HEK293 (cell line): ENCODE results near the gene GDI2.

Experiments used
- CTCF ChIA-PET: fragments of 350-600 bp; formaldehyde crosslinking; extraction: SDS; loops from one replicate; lab custom pipeline; 2021; ENCODE audit warnings: antibody characterized with exemption; lab: Yijun Ruan, JAX
- POLR2A ChIA-PET: fragments of 300-600 bp; formaldehyde crosslinking; extraction: SDS; loops from one replicate; lab custom pipeline; 2020; ENCODE audit warnings: antibody characterized with exemption, inconsistent platforms; lab: Yijun Ruan, JAX
- H3K27ac ChIP-seq: fragments of 200-500 bp; sonication (Bioruptor generic); 2 replicates; pipeline ENCODE4 v1.5.1; 2014; ENCODE audit warnings: low read depth, low read length, control low read depth, inconsistent platforms; ENCODE audit errors: extremely low read depth
- H3K36me3 ChIP-seq, 2 experiments: fragments of 200-500 bp in 1 of 2; sonication (Bioruptor generic) in 1 of 2; 1 replicate in 1 of 2; 2 replicates in 1 of 2; pipeline ENCODE4 v1.5.1; 2014 to 2017; ENCODE audit warnings: inconsistent platforms in 2 of 2, low read length in 2 of 2; ENCODE audit not compliant: control insufficient read depth in 2 of 2, insufficient read depth in 1 of 2
- H3K4me1 ChIP-seq: fragments of 200-500 bp; sonication (Bioruptor generic); 2 replicates; pipeline ENCODE4 v1.5.1; 2014; ENCODE audit warnings: mild to moderate bottlenecking, low read length, inconsistent platforms; ENCODE audit not compliant: control insufficient read depth, insufficient read depth
- H3K4me3 ChIP-seq: 2 replicates; pipeline ENCODE4 v1.5.1; 2011; ENCODE audit warnings: low read depth, mild to moderate bottlenecking, control low read depth, low read length, moderate library complexity
- H3K9me3 ChIP-seq: fragments of 200-500 bp; sonication (Bioruptor generic); 2 replicates; pipeline ENCODE4 v1.5.1; 2014; ENCODE audit warnings: low read depth, low read length, inconsistent platforms; ENCODE audit not compliant: control insufficient read depth, insufficient read depth
- EGR2 ChIP-seq: fragments of 450-650 bp; formaldehyde crosslinking; IDR thresholded peaks from 2 replicates; pipeline ENCODE4 v1.5.1; 2016; ENCODE audit warnings: low read depth, missing biosample characterization, missing genetic modification characterization
- GFI1B ChIP-seq: fragments of 450-650 bp; formaldehyde crosslinking; IDR thresholded peaks from 2 replicates; pipeline ENCODE4 v1.5.1; 2016; ENCODE audit warnings: missing biosample characterization, missing genetic modification characterization
- KLF1 ChIP-seq: fragments of 450-650 bp; formaldehyde crosslinking; IDR thresholded peaks from 2 replicates; pipeline ENCODE4 v1.5.1; 2016; ENCODE audit warnings: missing biosample characterization, missing genetic modification characterization
- KLF10 ChIP-seq: fragments of 450-650 bp; IDR thresholded peaks from 2 replicates; pipeline ENCODE4 v1.5.1; 2018; ENCODE audit warnings: missing biosample characterization, mild to moderate bottlenecking, missing genetic modification characterization
- KLF16 ChIP-seq: fragments of 450-650 bp; formaldehyde crosslinking; IDR thresholded peaks from 2 replicates; pipeline ENCODE4 v1.5.1; 2017; ENCODE audit warnings: missing biosample characterization, missing genetic modification characterization
- KLF7 ChIP-seq: fragments of 450-650 bp; formaldehyde crosslinking; IDR thresholded peaks from 2 replicates; pipeline ENCODE4 v1.5.1; 2016; ENCODE audit warnings: missing biosample characterization, missing genetic modification characterization, borderline replicate concordance
- KLF8 ChIP-seq: fragments of 450-650 bp; formaldehyde crosslinking; IDR thresholded peaks from 2 replicates; pipeline ENCODE4 v1.5.1; 2016; ENCODE audit warnings: missing biosample characterization, missing genetic modification characterization
- SP2 ChIP-seq: fragments of 450-650 bp; formaldehyde crosslinking; IDR thresholded peaks from 2 replicates; pipeline ENCODE4 v1.5.1; 2016; ENCODE audit warnings: missing biosample characterization, missing genetic modification characterization
- ZBTB17 ChIP-seq: fragments of 450-650 bp; formaldehyde crosslinking; IDR thresholded peaks from 2 replicates; pipeline ENCODE4 v1.5.1; 2016; ENCODE audit warnings: missing biosample characterization, missing genetic modification characterization
- ZNF10 ChIP-seq: fragments of 450-650 bp; formaldehyde crosslinking; IDR thresholded peaks from 2 replicates; pipeline ENCODE4 v1.5.1; 2017; ENCODE audit warnings: missing biosample characterization, missing genetic modification characterization
- ZNF211 ChIP-seq: fragments of 450-650 bp; formaldehyde crosslinking; IDR thresholded peaks from 2 replicates; pipeline ENCODE4 v1.5.1; 2016; ENCODE audit warnings: low read depth, missing biosample characterization, missing genetic modification characterization
- ZNF501 ChIP-seq: fragments of 450-650 bp; formaldehyde crosslinking; IDR thresholded peaks from 2 replicates; pipeline ENCODE4 v1.5.1; 2016; ENCODE audit warnings: missing biosample characterization, missing genetic modification characterization
- ZNF626 ChIP-seq: fragments of 450-650 bp; sonication (Bioruptor Pico); formaldehyde crosslinking; IDR thresholded peaks from 2 replicates; pipeline ENCODE4 v1.5.1; 2018; ENCODE audit warnings: missing biosample characterization, missing genetic modification characterization, inconsistent platforms
- ZNF664 ChIP-seq: fragments of 450-650 bp; formaldehyde crosslinking; IDR thresholded peaks from 2 replicates; pipeline ENCODE4 v1.5.1; 2016; ENCODE audit warnings: missing biosample characterization, missing genetic modification characterization
- ZNF76 ChIP-seq: fragments of 450-650 bp; formaldehyde crosslinking; IDR thresholded peaks from 2 replicates; pipeline ENCODE4; 2016; ENCODE audit warnings: low read depth, missing biosample characterization, missing genetic modification characterization, borderline replicate concordance
- ZSCAN30 ChIP-seq: fragments of 450-650 bp; IDR thresholded peaks from 2 replicates; pipeline ENCODE4 v1.5.1; 2018; ENCODE audit warnings: missing biosample characterization, mild to moderate bottlenecking, missing genetic modification characterization, moderate library complexity
- TF ChIP-seq, protein P1 (sequence below): fragments of 450-650 bp; formaldehyde crosslinking; optimal IDR thresholded peaks from 2 replicates; pipeline ENCODE3; 2016; ENCODE audit warnings: missing biosample characterization, mild to moderate bottlenecking, missing genetic modification characterization
- TF ChIP-seq, protein P2 (sequence below): fragments of 450-650 bp; formaldehyde crosslinking; IDR thresholded peaks from 2 replicates; pipeline ENCODE4 v1.5.1; 2016; ENCODE audit warnings: missing biosample characterization, missing genetic modification characterization
- TF ChIP-seq, protein P3 (sequence below): fragments of 450-650 bp; formaldehyde crosslinking; IDR thresholded peaks from 2 replicates; pipeline ENCODE4 v1.5.1; 2016; ENCODE audit warnings: missing biosample characterization, missing genetic modification characterization
- TF ChIP-seq, protein P4 (sequence below): fragments of 450-650 bp; formaldehyde crosslinking; IDR thresholded peaks from 2 replicates; pipeline ENCODE4 v1.5.1; 2016; ENCODE audit warnings: missing biosample characterization, missing genetic modification characterization
- TF ChIP-seq, protein P5 (sequence below): fragments of 450-650 bp; formaldehyde crosslinking; IDR thresholded peaks from 2 replicates; pipeline ENCODE4 v1.5.1; 2017; ENCODE audit warnings: missing biosample characterization, missing genetic modification characterization

Gene GDI2

DNA sequence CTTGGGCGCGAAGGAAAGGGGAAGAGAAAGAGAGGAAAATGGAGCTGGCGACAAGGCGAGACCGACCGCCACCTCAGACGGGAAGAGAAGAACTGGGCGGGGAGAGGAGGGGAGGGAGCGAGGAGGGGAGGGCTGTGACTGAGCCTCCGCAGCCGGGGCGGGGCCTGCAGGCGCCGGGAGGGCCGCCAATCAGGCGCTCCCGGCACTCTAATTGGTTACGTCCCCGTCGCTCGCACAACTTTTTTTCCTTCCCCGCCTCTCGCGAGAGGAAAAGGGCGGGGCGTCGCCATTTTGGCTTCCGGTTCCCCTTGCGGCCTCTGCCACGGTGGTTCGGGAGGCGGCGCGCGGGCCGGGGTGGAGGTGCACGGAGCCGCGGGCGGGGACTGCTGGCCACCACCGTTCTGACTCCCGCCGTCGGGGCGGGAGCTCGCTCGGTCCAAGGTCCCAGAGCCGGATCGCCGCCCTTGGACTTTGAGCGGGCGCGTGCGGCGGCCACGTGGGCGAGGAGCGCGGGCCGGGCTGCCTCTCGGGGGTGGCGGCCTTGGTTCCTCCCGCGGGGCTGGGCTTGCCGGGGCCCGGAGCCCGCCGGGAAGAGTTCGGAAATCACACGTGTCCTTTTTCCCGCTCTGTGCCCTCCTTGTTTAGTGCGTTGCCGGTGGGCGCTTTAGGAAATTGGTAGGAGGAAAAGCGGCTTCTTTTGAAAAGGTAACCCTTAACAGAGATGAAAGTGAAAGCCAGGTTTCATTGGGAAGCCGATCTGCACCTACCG lies at the start of gene GDI2 (continued):
- TF ChIP-seq KLF1 (tag by site-specific recombination), result peak; percentile 69; the same call in 1 of the 2 replicates
- peak; percentile 61; the same call in 1 of the 2 replicates for TF ChIP-seq KLF10
- peak; percentile 59 for TF ChIP-seq EGR2 (tag by site-specific recombination)
- TF ChIP-seq KLF8 (tag by site-specific recombination), result peak; percentile 93
- TF ChIP-seq, protein P1, sequence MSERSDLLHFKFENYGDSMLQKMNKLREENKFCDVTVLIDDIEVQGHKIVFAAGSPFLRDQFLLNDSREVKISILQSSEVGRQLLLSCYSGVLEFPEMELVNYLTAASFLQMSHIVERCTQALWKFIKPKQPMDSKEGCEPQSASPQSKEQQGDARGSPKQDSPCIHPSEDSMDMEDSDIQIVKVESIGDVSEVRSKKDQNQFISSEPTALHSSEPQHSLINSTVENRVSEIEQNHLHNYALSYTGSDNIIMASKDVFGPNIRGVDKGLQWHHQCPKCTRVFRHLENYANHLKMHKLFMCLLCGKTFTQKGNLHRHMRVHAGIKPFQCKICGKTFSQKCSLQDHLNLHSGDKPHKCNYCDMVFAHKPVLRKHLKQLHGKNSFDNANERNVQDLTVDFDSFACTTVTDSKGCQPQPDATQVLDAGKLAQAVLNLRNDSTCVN (tag by site-specific recombination), result peak; percentile 96
- TF ChIP-seq, protein P2, sequence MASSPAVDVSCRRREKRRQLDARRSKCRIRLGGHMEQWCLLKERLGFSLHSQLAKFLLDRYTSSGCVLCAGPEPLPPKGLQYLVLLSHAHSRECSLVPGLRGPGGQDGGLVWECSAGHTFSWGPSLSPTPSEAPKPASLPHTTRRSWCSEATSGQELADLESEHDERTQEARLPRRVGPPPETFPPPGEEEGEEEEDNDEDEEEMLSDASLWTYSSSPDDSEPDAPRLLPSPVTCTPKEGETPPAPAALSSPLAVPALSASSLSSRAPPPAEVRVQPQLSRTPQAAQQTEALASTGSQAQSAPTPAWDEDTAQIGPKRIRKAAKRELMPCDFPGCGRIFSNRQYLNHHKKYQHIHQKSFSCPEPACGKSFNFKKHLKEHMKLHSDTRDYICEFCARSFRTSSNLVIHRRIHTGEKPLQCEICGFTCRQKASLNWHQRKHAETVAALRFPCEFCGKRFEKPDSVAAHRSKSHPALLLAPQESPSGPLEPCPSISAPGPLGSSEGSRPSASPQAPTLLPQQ (tag by site-specific recombination), result peak; percentile 64; the same call in 1 of the 2 replicates
- TF ChIP-seq KLF16 (tag by site-specific recombination), result peak; percentile 79
- no peak for TF ChIP-seq ZNF626 (tag by site-specific recombination)
- TF ChIP-seq GFI1B (tag by site-specific recombination), result no peak
- TF ChIP-seq ZSCAN30 (tag by site-specific recombination), result peak; percentile 92
- TF ChIP-seq, protein P3, sequence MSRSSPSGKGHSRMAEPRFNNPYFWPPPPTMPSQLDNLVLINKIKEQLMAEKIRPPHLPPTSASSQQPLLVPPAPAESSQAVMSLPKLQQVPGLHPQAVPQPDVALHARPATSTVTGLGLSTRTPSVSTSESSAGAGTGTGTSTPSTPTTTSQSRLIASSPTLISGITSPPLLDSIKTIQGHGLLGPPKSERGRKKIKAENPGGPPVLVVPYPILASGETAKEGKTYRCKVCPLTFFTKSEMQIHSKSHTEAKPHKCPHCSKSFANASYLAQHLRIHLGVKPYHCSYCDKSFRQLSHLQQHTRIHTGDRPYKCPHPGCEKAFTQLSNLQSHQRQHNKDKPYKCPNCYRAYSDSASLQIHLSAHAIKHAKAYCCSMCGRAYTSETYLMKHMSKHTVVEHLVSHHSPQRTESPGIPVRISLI (tag by site-specific recombination), result peak; percentile 99
- peak; percentile 94 for TF ChIP-seq SP2 (tag by site-specific recombination)
- TF ChIP-seq, protein P4, sequence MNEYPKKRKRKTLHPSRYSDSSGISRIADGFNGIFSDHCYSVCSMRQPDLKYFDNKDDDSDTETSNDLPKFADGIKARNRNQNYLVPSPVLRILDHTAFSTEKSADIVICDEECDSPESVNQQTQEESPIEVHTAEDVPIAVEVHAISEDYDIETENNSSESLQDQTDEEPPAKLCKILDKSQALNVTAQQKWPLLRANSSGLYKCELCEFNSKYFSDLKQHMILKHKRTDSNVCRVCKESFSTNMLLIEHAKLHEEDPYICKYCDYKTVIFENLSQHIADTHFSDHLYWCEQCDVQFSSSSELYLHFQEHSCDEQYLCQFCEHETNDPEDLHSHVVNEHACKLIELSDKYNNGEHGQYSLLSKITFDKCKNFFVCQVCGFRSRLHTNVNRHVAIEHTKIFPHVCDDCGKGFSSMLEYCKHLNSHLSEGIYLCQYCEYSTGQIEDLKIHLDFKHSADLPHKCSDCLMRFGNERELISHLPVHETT, result peak; percentile 59; the same call in 1 of the 2 replicates
- TF ChIP-seq ZNF664, result no peak
- peak; percentile 68 for TF ChIP-seq ZNF501 (tag by site-specific recombination)
- TF ChIP-seq, protein P5, sequence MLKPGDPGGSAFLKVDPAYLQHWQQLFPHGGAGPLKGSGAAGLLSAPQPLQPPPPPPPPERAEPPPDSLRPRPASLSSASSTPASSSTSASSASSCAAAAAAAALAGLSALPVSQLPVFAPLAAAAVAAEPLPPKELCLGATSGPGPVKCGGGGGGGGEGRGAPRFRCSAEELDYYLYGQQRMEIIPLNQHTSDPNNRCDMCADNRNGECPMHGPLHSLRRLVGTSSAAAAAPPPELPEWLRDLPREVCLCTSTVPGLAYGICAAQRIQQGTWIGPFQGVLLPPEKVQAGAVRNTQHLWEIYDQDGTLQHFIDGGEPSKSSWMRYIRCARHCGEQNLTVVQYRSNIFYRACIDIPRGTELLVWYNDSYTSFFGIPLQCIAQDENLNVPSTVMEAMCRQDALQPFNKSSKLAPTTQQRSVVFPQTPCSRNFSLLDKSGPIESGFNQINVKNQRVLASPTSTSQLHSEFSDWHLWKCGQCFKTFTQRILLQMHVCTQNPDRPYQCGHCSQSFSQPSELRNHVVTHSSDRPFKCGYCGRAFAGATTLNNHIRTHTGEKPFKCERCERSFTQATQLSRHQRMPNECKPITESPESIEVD, result 0 out of 2 replicates have a peak, but pooled peaks have one; percentile 5

DNA sequence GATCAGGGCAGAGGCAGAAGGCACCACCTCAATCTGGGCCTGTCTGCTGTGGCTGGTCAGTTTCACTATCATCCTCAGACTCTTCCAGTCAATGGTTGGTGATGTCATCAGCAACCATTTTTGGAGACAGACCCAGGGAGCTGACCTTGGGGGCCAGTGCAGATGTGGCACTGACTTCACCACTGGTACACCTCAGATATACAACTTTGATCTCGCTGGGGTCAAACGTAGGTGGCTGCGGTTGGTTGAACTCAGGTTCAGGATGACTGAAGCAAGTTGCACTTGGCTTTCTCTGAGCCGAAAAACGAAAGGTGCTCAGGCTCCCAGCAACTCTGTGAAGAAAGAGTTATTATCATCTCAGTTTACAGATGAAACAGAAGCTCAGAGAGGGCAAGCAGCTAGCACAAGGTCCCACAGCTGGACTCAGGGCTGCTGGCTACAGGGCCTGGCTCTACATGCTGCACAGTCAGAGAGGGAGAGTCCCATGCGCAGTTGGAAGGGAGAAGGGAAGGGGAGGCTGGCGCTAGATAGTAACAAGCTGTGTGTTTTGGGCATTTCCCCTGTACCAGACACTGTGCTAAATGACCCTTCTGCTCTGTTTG lies 49.2 kb upstream of the GDI2 start:
- TF ChIP-seq KLF7, result no peak
- TF ChIP-seq ZNF76, result no peak
- TF ChIP-seq ZNF10, result no peak
- TF ChIP-seq ZBTB17 (tag by site-specific recombination), result no peak
- TF ChIP-seq ZNF211 (tag by site-specific recombination), result no peak
- ChIA-PET POLR2A (interaction anchor here (1.1 to 2.0 kb wide), 4 partner anchors 9 to 49 kb away, joined by 3 to 8 read pairs (median 4); partner anchors contain the start of genes ANKRD16, FBH1 and GDI2), CTCF (interaction anchor here (0.9 to 1.4 kb wide), 2 partner anchors 11 kb away, joined by 4 to 6 read pairs; no protein-coding TSS in a partner anchor)
- Histone ChIP-seq H3K9me3 (no peaks in the 10 kb centered on the region), H3K4me1 (no peaks in the 10 kb centered on the region; the same call in 1 of the 2 replicates), H3K27ac (no peak overlapping the region), H3K4me3 (no peak overlapping the region), H3K36me3 (peaks cover 3 to 7% of the 10 kb centered on the region in 2 experiments; a peak in 2 of 3 replicates)
